PC-9 (cell line): ENCODE data around the gene PICALM. TPM values are rescaled to one million over a fixed set of nuclear protein-coding genes. Genes with fewer than 3 reads are reported as not detected.

Experiments
- BruUV-seq: library from RNA; stranded (reverse); fragments of 400-500 nt; replicated peaks from 2 replicates; lab custom pipeline; 2021; lab: Mats Ljungman, UMichigan
- CTCF ChIA-PET: fragments of 300-600 bp; sonication (Branson Sonifier 250); formaldehyde crosslinking; loops from one replicate; lab custom pipeline; 2022; ENCODE audit warnings: antibody characterized with exemption; lab: Charles Lee
- POLR2A ChIA-PET: fragments of 300-600 bp; sonication (Branson Sonifier 250); formaldehyde crosslinking; loops from one replicate; lab custom pipeline; 2022; ENCODE audit warnings: antibody characterized with exemption; ENCODE audit not compliant: unreplicated experiment; lab: Charles Lee
- DNase-seq, 2 experiments: peaks; one replicate each; pipeline versions ENCODE4 v3.0.0 to v3.0.0-alpha.2; 2015 to 2022; ENCODE audit warnings: mixed read lengths in 1 of 2
- H2AFZ ChIP-seq: fragments of 200-600 bp; sonication (generic); 2 replicates; pipeline ENCODE4 v1.8.1; 2017; ENCODE audit warnings: antibody characterized with exemption
- H3F3A ChIP-seq: fragments of 200-600 bp; sonication (generic); 2 replicates; pipeline ENCODE4 v1.8.1; 2017; ENCODE audit warnings: antibody characterized with exemption, mild to moderate bottlenecking, low read depth; ENCODE audit not compliant: insufficient read depth
- H3K27ac ChIP-seq: fragments of 200-600 bp; sonication (generic); 2 replicates; pipeline ENCODE4 v1.6.1; 2016; ENCODE audit warnings: mixed run types
- H3K27me3 ChIP-seq: fragments of 200-600 bp; sonication (generic); 2 replicates; pipeline ENCODE4 v1.6.1; 2016; ENCODE audit warnings: low read depth, mixed run types; ENCODE audit not compliant: insufficient read depth
- H3K36me3 ChIP-seq: fragments of 200-600 bp; sonication (generic); 2 replicates; pipeline ENCODE4 v1.6.1; 2016; ENCODE audit warnings: low read depth, mixed run types
- H3K4me1 ChIP-seq: fragments of 200-600 bp; sonication (generic); replicated peaks from 2 replicates; pipeline ENCODE4 v1.6.1; 2016; ENCODE audit warnings: mixed run types; ENCODE audit not compliant: insufficient read depth
- H3K4me2 ChIP-seq: fragments of 200-600 bp; sonication (generic); 2 replicates; pipeline ENCODE4 v1.6.1; 2017; ENCODE audit warnings: mixed run types
- H3K4me3 ChIP-seq: fragments of 200-600 bp; sonication (generic); 2 replicates; pipeline ENCODE4 v1.6.1; 2016; ENCODE audit warnings: mixed run types
- H3K79me2 ChIP-seq: fragments of 200-600 bp; sonication (generic); 2 replicates; pipeline ENCODE4 v1.6.1; 2017; ENCODE audit warnings: low read depth, mixed run types
- H3K9me2 ChIP-seq: fragments of 200-600 bp; sonication (generic); 2 replicates; pipeline ENCODE4 v1.8.1; 2017; ENCODE audit warnings: mild to moderate bottlenecking; ENCODE audit not compliant: insufficient read depth
- H3K9me3 ChIP-seq: fragments of 200-600 bp; sonication (generic); 2 replicates; pipeline ENCODE4 v1.8.1; 2016; ENCODE audit warnings: low read depth; ENCODE audit not compliant: insufficient read depth
- H4K20me1 ChIP-seq: fragments of 200-600 bp; sonication (generic); 2 replicates; pipeline ENCODE4 v1.8.1; 2017; ENCODE audit not compliant: insufficient read depth
- EZH2 ChIP-seq: fragments of 200-600 bp; sonication (generic); IDR thresholded peaks from 2 replicates; pipeline ENCODE4 v1.8.0; 2017; ENCODE audit warnings: antibody characterized with exemption, low read depth
- intact Hi-C: fragments of 100-400 bp; cut with micrococcal nuclease; formaldehyde crosslinking; loops from one replicate; pipeline ENCODE4 v1.10.0; 2022; ENCODE audit not compliant: unreplicated experiment
- total RNA-seq: library from RNA; stranded (reverse); gene quantifications from 2 replicates; pipeline ENCODE4 v1.2.3, GENCODE V29; 2021
- TF ChIP-seq, protein P1 (sequence below): fragments of 200-600 bp; sonication (generic); conservative IDR thresholded peaks from 2 replicates; pipeline ENCODE4 v1.6.1; 2017; ENCODE audit warnings: mixed run types, antibody characterized with exemption, mild to moderate bottlenecking, moderate library complexity

PICALM gene
- total RNA-seq, 1 experiment from 2014 or later, result 116 TPM

DNA sequence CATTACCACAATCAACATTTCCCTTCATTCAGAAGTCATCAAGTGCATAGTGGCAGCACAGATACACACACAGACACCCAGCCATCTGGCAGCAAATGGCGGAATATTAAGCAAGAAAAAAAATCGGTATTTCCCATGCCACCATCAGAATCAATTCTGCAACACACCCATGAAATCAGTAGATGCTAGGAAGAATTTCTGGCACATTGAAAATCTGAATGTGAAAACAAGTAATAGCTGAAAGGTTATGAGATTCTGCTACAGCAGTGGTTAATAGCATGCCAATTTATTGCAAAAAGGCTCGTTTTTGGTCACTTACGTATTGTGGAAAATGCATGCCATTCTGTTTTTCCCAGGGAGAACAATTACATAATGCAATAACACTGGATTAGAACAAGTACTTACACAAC is 91.1 kb downstream of the PICALM start:
- Histone ChIP-seq H3F3A (peaks cover 21% of the 10 kb centered on the region), H3K4me1 (no peaks in the 10 kb centered on the region), H3K4me3 (no peak overlapping the region), H3K4me2 (no peak overlapping the region), H2AFZ (no peak overlapping the region), H3K9me2 (no peaks in the 10 kb centered on the region), H3K9me3 (no peaks in the 10 kb centered on the region), H3K36me3 (peaks cover 62% of the 10 kb centered on the region), H3K79me2 (no peaks in the 10 kb centered on the region), H3K27ac (no peak overlapping the region), H4K20me1 (peaks cover 4% of the 10 kb centered on the region), H3K27me3 (no peaks in the 10 kb centered on the region)
- no peak for TF ChIP-seq EZH2
- TF ChIP-seq, protein P1, sequence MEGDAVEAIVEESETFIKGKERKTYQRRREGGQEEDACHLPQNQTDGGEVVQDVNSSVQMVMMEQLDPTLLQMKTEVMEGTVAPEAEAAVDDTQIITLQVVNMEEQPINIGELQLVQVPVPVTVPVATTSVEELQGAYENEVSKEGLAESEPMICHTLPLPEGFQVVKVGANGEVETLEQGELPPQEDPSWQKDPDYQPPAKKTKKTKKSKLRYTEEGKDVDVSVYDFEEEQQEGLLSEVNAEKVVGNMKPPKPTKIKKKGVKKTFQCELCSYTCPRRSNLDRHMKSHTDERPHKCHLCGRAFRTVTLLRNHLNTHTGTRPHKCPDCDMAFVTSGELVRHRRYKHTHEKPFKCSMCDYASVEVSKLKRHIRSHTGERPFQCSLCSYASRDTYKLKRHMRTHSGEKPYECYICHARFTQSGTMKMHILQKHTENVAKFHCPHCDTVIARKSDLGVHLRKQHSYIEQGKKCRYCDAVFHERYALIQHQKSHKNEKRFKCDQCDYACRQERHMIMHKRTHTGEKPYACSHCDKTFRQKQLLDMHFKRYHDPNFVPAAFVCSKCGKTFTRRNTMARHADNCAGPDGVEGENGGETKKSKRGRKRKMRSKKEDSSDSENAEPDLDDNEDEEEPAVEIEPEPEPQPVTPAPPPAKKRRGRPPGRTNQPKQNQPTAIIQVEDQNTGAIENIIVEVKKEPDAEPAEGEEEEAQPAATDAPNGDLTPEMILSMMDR, result no peak
- ChIA-PET CTCF (no interaction called here), POLR2A (no interaction called here)
- BruUV-seq, result no TSS peak
- intact Hi-C loops, result no loop called here
- DNase-seq, result no peak

DNA sequence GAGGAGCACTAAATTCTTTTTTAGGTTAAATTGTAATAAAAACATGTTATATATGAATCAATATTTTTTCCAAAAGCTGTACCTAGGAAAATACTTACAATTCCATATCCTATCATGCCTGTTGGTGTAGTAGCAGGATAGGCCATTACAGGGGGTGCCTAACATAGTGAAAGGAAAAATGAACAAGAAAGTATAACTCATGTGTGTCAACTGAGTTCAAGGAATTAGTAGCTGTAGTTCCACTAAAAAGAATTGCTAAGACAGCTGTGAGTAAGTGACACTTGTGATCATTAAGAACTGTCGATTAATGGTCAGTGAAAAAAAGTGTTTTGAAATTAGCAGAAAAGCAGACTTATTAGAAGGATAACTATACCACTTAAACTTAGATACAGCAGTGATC is 92.4 kb downstream of the PICALM start:
- peaks cover 18% of the 10 kb centered on the region for H3F3A ChIP-seq
- H3K36me3 ChIP-seq, result peaks cover 65% of the 10 kb centered on the region
- no peaks in the 10 kb centered on the region for H3K27me3 ChIP-seq
- no TSS peak for BruUV-seq
- H3K27ac ChIP-seq, result no peak overlapping the region
- H2AFZ ChIP-seq, result no peak overlapping the region
- no peak overlapping the region for H3K4me3 ChIP-seq
- no peaks in the 10 kb centered on the region for H3K79me2 ChIP-seq
- POLR2A ChIA-PET, result no interaction called here
- intact Hi-C loops, result no loop called here
- CTCF ChIA-PET, result no interaction called here
- H3K9me3 ChIP-seq, result no peaks in the 10 kb centered on the region
- no peak overlapping the region for H3K4me2 ChIP-seq
- no peaks in the 10 kb centered on the region for H3K9me2 ChIP-seq
- H4K20me1 ChIP-seq, result peaks cover 4% of the 10 kb centered on the region; the same call in 1 of the 2 replicates
- no peak for TF ChIP-seq EZH2
- TF ChIP-seq, protein P1, result no peak
- no peaks in the 10 kb centered on the region for H3K4me1 ChIP-seq
- DNase-seq, result no peak

DNA sequence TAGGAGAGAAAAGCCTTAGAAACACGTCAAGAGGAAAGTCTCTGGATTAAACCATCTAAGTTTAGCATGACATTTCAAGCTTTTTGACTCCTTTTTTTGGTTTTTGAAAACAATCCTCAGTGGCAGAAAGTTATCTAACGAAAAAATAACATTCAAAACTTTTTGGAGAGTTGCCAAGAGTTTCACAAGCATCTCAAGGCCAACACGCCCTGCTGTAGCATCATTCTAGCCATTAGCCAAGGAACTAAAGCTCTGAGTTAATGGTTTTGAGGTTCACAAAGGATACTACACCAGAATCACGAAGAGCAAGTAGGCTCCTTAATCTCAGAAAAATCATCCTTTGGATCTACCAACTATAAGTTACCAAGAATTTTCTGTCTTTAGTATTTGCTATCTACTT is 94.8 kb downstream of the PICALM start:
- Histone ChIP-seq H3K4me2 (no peak overlapping the region), H3K9me3 (no peaks in the 10 kb centered on the region), H4K20me1 (no peaks in the 10 kb centered on the region; the same call in 1 of the 2 replicates), H3K36me3 (peaks cover 59% of the 10 kb centered on the region), H3K4me1 (no peaks in the 10 kb centered on the region), H3K4me3 (no peak overlapping the region), H3K79me2 (0 out of 2 replicates have a peak, but pooled peaks cover 5% of the 10 kb centered on the region), H3K27ac (no peak overlapping the region), H3K9me2 (no peaks in the 10 kb centered on the region), H3K27me3 (no peaks in the 10 kb centered on the region), H3F3A (peaks cover 11% of the 10 kb centered on the region; the same call in 1 of the 2 replicates), H2AFZ (no peak overlapping the region)
- POLR2A ChIA-PET, result interaction anchor here (0.7 kb wide), 1 partner anchor 765 kb away, joined by 4 read pairs; no protein-coding TSS in a partner anchor
- CTCF ChIA-PET, result no interaction called here
- BruUV-seq, result no TSS peak
- TF ChIP-seq, protein P1, result no peak
- TF ChIP-seq EZH2, result no peak
- no peak for DNase-seq
- intact Hi-C loops, result no loop called here
